ENCODE data around the gene CTBP1.

DNA sequence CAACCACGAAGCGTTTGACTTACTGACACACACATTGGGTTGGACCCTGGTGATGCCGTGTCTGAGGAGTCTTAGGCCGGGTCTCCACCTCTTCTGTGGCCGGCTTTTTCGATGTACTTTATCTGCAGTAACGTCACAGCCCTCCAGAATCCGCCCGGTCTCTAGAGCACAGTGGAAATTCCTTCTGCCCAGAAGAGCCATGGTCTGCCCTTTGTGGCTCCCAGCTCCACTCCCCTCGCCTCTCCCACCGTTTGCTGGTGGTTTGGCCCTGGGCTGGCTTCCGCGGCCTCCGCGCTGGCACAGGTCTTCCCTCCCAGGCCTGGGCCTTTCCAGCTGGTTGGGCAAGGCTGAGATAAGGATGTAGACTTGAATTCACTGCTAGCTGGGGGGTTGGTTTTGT is 45.1 kb upstream of the CTBP1 start:
- TF ChIP-seq FOSL1 (IDR thresholded peaks at IDR 0.05; ENCODE audit: insufficient read depth, low read depth, low read length): no peak
- TF ChIP-seq RNF2 (IDR thresholded peaks at IDR 0.05; ENCODE audit: borderline replicate concordance, low read depth, low read length, missing control alignments, poor library complexity, severe bottlenecking): no peak
- no peak for TF ChIP-seq BACH1 (IDR thresholded peaks at IDR 0.05; ENCODE audit: low read length)
- TF ChIP-seq, protein P1, sequence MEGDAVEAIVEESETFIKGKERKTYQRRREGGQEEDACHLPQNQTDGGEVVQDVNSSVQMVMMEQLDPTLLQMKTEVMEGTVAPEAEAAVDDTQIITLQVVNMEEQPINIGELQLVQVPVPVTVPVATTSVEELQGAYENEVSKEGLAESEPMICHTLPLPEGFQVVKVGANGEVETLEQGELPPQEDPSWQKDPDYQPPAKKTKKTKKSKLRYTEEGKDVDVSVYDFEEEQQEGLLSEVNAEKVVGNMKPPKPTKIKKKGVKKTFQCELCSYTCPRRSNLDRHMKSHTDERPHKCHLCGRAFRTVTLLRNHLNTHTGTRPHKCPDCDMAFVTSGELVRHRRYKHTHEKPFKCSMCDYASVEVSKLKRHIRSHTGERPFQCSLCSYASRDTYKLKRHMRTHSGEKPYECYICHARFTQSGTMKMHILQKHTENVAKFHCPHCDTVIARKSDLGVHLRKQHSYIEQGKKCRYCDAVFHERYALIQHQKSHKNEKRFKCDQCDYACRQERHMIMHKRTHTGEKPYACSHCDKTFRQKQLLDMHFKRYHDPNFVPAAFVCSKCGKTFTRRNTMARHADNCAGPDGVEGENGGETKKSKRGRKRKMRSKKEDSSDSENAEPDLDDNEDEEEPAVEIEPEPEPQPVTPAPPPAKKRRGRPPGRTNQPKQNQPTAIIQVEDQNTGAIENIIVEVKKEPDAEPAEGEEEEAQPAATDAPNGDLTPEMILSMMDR (IDR thresholded peaks at IDR 0.05; ENCODE audit: control extremely low read depth in 1 of 3, insufficient read depth in 1 of 3, low read depth in 1 of 3, low read length in 3 of 3): no peak
- no peak for TF ChIP-seq ZNF274 (IDR thresholded peaks at IDR 0.05; ENCODE audit: borderline replicate concordance, extremely low read depth, low read length)
- TF ChIP-seq EZH2 (IDR thresholded peaks at IDR 0.05; ENCODE audit: low read depth, low read length, severe bottlenecking): no peak
- no peak for TF ChIP-seq GABPA (IDR thresholded peaks at IDR 0.05; ENCODE audit: borderline replicate concordance, insufficient read depth, low read length)
- no peak for TF ChIP-seq CBX8 (IDR thresholded peaks at IDR 0.05; ENCODE audit: borderline replicate concordance, low read depth, low read length)
- TF ChIP-seq EGR1 (IDR thresholded peaks at IDR 0.05; ENCODE audit: borderline replicate concordance, low read depth, low read length): no peak
